KBM-7 (cell line): ENCODE data around the gene ARID4B.
"Not testable (repeated sequence)": the region's sequence is repeated elsewhere in the genome, so short reads cannot be mapped to it uniquely, and the experiment has no call there.

Experiments
- DNase-seq: peaks from one replicate; pipeline ENCODE4 v3.0.0-alpha.2; 2015
- in situ Hi-C: fragments of 300-500 bp; cut with MboI; formaldehyde crosslinking; loops from 2 replicates; pipeline ENCODE4 v1.14.3; 2020; ENCODE audit warnings: low sequenced_read_pairs, low pct_unique_long_range_greater_than_20kb, mixed read lengths

ARID4B gene

DNA sequence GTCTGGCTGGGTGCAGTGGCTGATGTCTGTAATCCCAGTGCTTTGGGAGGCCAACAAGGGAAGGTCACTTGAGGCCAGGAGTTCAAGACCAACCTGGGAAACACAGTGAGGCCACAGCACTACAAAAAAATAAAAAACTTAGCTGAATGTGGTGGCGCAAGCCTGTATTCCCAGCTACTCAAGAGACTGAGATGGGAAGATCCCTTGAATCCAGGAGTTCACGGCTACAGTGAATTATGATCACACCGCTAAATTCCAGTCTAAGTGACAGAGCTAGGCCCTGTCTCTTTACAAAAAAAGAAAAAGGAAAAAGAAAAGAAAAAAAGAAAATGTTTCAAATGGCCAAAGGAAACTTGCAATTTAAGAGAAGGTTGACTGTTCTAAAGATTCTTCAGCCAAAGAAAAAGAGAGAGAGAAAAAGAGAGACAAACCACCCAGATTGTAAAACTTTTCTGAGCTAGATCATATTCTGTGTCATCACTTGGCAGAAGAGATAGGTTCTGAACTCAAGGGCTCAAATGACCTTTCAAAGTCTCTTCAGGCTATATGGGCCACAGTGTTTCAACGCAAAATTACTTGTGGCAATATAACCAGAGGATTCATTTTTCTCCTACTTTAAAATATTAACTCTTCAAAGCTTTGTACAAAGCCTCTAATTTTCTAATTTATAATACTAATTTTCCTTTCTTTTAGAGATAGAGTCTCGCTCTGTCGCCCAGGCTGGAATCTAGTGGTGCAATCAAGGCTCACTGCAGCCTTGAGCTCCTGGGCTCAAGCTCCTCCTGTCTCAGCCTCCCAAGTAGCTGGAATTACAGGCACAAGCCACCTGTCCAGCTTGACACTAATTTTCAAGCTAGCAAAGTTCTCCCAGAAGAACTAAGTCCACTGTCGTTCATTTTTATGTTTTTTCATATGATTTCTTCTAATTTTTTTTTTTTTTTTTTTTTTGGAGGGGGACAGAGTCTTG is 20.5 kb downstream of the ARID4B start:
- in situ Hi-C loops = no loop called here
- DNase-seq = no peak

DNA sequence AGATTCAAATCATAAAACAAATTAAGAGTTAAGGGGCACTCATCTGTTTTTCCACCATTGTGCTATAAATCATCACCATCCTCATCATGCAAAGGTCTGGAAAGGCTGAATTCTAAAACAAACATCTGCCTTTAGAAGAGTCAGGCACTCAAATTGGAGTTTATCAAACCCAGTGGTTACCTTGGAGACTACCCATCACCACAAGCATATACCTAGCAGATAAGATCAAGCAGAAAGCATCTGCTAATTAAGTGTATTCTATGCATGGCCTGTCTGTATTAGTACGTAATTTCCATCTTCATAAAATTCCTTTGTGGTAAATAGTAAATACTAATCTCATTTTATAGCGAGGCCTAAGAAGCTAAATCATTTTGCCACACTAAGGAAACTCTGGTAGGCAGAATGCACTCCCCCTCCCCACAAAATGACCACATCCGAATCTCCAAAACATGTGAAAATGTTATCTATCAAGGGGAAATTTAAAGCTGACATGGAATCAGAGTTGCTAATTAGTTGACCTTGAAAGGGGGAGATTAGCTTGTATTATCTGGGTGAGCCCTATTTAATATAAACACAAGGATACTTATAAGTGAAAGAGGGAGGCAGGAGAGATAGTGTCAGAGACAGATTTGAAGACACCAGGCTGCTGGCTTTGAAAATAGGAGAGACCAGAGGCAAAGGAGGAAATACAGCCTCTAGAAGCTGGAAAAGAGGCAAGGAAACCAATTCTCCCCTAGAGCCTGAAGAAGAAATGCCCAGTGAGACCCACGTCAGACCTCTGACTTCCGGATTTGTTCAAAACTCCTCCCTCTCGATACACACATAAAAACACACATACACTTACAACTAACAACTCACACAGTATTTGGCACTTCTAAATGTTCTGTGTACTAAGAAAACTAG is 23.2 kb downstream of the ARID4B start:
- in situ Hi-C loops = no loop called here
- DNase-seq = no peak

DNA sequence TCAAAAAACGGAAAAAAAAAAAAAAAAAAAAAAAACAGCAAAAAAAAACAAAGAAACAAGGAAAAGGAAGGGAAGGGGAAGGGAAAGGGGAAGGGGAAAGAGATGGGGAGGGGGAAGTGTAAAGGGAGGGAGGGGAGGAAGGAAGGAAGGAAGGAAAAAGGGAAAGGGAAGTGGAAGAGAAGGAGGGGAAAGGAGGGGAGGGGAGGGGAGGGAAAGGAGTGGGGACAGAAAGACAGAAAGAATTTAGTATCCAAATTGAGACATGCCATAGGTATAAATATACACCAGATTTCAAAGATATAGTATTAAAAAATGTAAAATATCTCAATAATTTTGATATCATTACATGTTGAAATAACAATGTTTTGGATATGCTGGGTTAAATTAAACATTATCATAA is 25.8 kb downstream of the ARID4B start:
- in situ Hi-C loops = no loop called here
- DNase-seq = no peak

DNA sequence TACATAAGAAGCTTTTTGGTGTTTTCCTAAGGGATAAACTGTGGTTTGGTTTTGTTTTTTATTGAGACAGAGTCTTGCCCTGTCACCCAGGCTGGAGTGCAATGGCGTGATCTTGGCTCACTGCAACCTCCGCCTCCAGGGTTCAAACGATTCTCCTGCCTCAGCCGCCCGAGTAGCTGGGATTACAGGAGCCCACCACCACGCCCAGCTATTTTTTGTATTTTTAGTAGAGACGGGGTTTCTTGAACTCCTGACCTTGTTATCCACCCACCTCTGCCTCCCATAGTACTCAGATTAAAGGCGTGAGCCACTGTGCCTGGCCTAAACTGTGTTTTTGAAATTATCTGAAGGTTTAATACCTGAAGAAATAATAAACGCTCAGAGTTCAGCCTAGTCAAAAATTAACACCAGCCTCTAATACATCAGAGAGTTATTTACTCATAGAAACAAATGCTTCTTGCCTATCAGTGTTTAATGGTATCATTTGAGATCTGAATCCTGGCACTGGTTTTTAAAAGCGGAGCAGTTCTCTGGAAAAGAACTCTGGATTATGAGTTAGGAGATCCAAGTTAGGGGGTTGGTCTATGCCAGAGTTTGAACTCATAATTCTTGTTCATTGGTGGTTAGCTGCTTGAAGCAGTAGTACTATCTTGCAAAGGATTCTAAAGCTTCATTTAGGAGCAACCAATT is 28.7 kb downstream of the ARID4B start:
- in situ Hi-C loops = no loop called here
- DNase-seq = no peak

DNA sequence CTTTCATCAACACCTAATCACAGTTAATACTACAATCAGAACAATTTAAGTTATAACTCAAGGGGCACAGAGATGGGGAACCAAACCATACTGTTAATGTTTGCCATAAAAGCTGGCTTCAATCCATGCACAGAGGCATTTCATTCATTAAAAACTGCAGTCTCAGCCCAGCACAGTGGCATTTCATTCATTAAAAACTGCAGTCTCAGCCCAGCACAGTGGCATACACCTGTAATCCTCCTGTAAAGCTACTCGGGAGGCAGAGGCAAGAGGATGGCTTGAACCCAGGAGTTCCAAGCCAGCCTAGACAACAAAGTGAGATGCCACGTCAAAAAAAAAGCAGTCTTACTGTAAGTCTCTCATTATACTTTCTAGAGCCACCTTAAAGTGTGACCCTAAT is 29.2 kb downstream of the ARID4B start:
- in situ Hi-C loops = no loop called here
- no peak for DNase-seq

DNA sequence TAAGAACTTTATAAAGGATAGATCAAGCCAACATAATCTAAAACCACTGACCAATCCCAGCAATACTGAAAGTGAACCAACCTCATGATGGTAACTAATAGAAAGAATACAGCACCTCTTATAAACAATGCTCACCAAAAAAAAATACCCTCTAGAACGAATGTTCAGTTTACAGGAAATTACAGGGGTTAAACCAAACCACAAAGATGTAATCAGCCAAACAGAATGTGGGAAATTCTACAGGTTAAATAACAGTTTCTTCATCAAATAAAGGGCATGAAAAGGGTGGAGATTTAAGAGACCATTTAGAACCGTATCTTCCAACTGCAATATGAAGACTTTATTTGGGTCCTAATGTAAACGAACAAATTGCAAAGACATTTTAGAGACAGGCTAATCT is 30.4 kb downstream of the ARID4B start:
- in situ Hi-C loops = no loop called here
- peak; percentile 9 for DNase-seq

DNA sequence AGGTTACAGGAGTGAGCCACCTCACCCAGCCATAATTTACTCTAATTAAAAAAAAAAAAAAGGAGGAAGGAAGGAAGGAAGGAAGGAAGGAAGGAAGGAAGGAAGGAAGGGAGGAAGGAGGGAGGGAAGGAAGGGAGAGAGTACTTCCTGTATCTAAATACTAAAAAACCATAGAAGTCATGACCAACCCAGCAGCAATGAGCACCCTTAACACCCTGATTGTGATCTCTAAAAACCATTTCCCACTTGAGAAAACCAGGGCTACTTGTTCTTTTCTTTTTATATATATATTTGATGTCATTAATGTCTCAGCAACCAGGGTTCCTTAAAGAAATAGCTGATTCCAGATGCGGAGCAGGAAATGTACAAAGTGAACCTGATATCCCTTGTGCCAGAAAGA is 31.2 kb downstream of the ARID4B start:
- no peak for DNase-seq
- in situ Hi-C loops = no loop called here

DNA sequence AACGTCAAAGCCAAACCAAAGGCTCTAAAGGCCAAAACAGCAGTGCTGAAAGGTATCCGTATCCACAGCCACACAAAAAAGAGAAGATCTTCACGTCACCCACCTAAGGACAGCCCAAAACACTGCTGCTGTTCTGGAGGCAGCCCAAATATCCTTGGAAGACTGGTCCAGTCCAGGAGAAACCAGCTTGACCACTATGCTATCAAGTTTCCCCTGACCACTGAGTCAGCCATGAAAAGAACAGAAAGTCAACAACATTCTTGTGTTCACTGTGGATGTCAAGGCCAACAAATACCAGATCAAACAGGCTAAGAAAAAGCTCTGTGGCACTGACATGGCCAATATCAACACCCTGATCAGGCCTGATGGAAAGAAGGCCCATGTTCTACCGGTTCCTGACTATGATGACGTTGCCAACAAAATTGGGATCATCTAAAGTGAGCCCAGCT is 32.1 kb downstream of the ARID4B start:
- in situ Hi-C loops = no loop called here
- DNase-seq = no peak

DNA sequence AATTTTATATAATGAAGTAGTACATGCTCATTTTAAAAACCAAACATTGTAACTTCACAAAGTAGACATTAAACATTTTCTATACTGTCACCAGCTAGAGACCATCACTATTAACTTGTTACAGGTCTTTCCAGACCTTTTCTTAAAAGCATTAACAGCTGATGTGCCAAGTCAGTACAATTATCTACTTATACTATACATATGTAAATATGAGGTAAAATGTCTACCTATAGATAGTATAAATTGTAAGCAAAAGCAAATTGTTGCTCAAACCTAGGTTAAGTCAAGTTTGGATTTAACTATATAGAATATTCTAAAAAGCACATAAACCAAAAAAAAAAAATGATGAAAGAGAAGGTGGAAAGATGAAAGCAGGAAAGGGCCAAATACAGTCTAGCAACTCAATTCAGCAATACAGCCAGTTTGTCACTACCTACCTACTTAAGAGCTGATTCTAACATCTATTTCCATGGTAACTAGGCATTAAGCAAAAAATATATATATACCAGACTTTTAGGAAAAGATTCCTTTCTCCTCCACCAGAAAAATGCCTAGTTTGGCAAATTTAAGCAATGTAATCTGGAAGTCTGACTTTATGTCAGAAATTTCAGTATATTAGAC is 34.5 kb downstream of the ARID4B start:
- in situ Hi-C loops = no loop called here
- no peak for DNase-seq

DNA sequence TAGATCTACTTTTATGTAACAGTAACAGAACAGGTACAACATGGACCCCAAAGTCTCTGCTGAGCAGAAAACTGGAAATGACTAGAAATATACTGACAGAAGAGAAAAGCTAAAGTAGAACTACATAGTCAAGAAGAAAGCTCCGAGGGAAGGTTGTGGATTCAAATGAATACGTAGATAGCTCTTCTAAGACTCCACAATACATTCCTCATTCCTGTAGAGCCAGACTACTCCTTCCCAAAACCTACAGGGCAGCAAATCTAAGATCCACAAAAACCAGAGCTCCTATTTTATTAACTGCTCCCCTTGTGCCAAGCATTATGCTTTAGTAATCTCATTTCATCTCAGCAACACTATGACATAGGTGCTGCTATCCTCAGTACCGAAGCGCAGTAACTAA is 35.2 kb downstream of the ARID4B start:
- in situ Hi-C loops = no loop called here
- DNase-seq = no peak

DNA sequence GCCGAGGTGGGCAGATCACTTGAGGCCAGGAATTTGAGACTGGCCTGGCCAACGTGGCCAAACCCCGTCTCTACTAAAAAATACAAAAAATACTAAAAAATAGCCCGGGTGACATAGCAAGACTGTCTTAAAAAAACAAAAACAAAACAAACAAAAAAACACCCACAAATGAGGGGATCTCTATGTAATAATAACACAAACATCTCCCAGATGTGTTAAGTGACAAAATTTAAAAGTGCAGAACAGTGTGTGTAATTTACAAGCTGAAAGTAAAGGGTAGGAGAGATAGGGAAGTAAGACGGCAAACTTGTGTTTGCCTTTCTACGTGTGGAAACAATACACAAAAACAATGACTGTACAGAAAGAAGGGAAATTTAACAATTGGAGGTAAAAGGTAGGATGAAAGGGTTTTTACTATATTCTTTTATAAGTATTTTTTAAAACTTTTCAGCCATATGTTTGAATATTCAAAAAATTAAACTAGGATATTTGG is 36.3 kb downstream of the ARID4B start:
- DNase-seq = no peak
- in situ Hi-C loops = no loop called here

DNA sequence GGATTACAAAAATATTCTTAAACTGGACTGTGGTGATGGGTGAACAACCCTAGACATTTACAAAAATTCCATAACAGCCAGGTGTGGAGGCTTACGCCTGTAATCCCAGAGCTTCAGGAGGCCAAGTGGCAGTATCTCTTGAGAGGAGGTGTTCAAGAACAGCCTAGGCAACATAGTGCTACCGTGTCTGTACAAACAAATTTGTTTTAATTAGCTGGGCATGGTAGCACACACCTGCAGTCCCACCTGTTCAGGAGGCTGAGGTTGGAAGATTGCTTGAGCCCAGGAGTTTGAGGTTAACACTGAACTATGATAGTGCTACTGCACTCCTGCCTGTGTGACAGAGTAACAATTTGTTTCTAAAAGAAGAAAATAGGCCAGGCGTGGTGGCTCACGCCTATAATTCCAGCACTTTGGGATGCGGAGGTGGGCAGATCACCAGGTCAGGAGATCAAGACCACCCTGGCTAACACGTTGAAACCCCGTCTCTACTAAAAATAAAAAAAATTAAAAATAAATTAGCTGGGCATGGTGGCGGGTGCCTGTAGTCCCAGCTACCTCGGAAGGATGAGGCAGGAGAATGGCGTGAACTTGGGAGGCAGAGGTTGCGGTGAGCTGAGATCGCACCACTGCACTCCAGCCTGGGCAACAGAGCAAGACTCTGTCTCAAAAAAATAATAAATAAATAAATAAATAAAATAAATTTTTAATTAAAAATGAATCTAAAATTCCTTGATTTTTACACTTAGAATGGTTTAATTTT is 37.1 kb downstream of the ARID4B start:
- in situ Hi-C loops = no loop called here
- no peak for DNase-seq

DNA sequence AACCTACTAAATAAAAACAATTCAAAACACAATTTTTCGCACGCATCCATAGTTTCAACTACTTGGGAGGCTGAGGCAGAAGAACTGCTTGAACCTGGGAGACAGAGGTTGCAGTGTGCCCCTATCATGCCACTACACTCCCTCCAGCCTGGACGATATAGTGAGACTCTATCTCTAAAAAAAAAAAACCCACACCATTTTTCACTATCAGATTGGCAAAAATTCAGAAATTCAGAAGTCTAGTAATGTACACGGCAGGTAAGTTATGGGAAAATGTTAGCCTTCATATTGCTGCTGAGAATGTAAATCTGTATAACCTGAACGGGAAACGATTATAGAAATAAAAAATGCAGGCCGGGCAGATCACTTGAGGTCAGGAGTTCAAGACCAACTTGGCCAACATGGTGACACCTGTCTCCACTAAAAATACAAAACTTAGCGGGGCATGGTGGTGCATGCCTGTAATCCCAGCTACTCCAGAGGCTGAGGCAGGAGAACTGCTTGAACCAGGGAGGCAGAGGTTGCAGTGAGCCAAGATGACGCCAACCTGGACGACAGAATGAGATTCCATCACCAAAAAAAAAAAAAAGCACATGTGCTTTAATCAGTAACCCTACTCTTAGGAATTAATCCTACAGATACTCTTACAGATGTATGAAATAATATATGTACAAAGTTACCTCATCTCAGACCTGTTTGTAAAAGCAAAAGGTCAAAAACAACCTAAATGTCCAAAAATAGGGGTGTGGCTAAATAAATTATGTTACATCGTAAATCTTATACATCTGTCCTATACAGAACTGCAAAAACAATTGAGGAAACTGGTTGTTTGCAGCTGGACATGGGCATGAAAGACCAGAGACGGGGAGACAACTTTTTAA is 37.9 kb downstream of the ARID4B start:
- no peak for DNase-seq
- in situ Hi-C loops = no loop called here

DNA sequence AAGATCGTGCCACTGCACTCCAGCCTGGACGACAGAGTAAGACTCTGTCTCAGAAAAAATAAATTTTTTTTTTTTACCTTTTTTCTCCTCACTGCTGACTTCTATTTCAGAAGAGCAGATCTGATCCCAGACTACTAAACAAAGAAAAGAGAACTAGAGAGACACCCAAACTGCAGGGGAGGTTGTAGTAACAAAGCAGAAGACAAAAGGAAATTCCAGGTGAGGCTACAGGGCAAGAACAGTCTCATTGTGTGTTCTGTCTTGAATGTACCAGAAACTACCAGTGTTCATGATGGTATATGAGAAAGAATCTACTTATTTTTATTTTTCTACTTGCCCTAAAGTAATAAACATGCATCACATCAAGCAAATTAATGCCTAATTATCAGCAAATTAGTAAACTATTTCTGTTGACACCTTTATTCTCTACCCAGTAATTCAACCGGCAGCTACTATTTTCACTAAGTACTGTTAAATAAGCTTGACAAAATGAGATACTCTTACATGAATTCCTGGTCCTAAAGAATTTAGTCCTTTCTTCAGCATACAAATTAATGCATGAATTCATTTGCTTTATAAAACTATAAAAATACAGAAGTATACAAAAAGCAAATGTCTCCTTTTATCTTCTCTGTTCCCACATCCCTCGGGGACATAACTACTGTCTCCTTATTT is 40.6 kb downstream of the ARID4B start:
- in situ Hi-C loops = no loop called here
- no peak for DNase-seq

DNA sequence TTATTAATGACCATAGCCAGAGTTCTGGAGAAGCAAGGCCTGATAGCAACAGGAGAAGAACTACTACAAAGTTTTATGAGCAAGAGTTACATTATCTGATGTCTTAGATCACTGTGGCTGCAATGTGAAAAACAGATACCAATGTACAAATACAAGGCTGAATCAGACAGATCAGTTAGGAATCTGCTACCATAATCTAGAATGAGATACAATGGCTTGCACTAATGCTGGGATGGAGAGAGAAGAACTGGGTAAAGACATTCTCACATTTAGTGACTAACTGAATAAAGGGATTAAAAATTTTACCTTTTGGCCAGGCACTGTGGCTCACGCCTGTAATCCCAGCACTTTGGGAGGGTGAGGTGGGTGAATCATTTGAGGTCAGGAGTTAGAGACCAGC is 41.3 kb downstream of the ARID4B start:
- in situ Hi-C loops = no loop called here
- DNase-seq = no peak

DNA sequence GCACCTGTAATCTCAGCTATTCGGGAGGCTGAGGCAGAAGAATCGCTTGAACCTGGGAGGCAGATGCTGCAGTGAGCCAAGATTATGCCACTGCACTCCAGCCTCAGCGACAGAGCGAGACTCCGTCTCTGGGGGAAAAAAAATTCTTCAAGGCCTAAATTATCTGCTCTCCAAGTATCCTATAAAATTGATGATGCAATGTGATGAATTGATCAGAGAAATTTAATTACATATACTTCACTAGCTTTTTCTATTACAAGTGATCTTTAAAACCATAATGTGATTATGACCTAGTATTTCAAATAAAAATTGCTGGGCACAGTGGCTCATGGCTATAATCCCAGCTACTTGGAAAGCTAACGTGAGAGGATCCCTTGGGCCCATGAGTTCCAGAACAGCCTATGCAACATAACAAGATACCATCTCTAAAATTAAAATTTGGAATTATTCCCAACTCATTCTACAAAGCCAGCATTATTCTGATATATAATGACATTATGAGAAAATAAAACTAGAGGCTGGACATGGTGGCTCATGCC is 43.7 kb downstream of the ARID4B start:
- DNase-seq = no peak
- in situ Hi-C loops = no loop called here

DNA sequence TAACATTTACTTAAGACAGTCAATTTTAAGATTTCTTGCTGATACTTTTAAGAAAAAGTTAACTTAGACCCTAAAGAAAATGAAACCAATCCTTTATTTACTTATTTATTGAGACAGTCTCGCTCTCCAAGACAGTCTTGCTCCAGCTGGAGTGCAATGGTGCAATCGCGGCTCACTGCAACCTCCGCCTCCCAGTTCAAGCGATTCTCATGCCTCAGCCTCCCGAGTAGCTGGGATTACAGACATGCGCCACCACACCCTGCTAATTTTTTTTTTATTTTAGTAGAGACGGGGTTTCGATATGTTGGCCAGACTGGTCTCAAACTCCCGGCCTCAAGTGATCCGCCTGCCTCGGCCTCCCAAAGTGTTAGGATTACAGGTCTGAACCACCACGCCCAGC is 44.3 kb downstream of the ARID4B start:
- in situ Hi-C loops, DNase-seq: not testable (repeated sequence)
